Neuronal stem cell (in vitro differentiated cells): ENCODE results near the gene CHST9.
"Not testable (repeated sequence)": the region's sequence is repeated elsewhere in the genome, so short reads cannot be mapped to it uniquely, and the experiment has no call there.

Experiments
- DNase-seq: peaks from one replicate; pipeline ENCODE4 v3.0.0-alpha.2; 2013; ENCODE audit warnings: low spot score
- H2AFZ ChIP-seq: one replicate; pipeline ENCODE4 v1.6.1; 2013; ENCODE audit warnings: mild to moderate bottlenecking, low read length, inconsistent platforms
- H2AK5ac ChIP-seq: 2 replicates; pipeline ENCODE4 v1.6.1; 2013; ENCODE audit warnings: low read depth, mild to moderate bottlenecking, inconsistent platforms, low read length, moderate library complexity, mixed read lengths
- H2BK120ac ChIP-seq: 2 replicates; pipeline ENCODE4 v1.6.1; 2013; ENCODE audit warnings: low read depth, mild to moderate bottlenecking, inconsistent platforms, low read length, moderate library complexity, mixed read lengths
- H2BK12ac ChIP-seq: one replicate; pipeline ENCODE4 v1.6.1; 2013; ENCODE audit warnings: low read length, inconsistent platforms
- H2BK15ac ChIP-seq: 2 replicates; pipeline ENCODE4 v1.6.1; 2013; ENCODE audit warnings: mild to moderate bottlenecking, low read length, inconsistent platforms, mixed read lengths
- H2BK5ac ChIP-seq: one replicate; pipeline ENCODE4 v1.6.1; 2013; ENCODE audit warnings: inconsistent platforms, mild to moderate bottlenecking, low read length, moderate library complexity
- H3K14ac ChIP-seq: one replicate; pipeline ENCODE4 v1.6.1; 2013; ENCODE audit warnings: low read length, inconsistent platforms
- H3K18ac ChIP-seq: 2 replicates; pipeline ENCODE4 v1.6.1; 2013; ENCODE audit warnings: low read length, inconsistent platforms
- H3K23ac ChIP-seq: 2 replicates; pipeline ENCODE4 v1.6.1; 2013; ENCODE audit warnings: low read depth, mild to moderate bottlenecking, mixed read lengths, low read length, inconsistent platforms; ENCODE audit not compliant: poor library complexity
- H3K27ac ChIP-seq: replicated peaks from 3 replicates; pipeline ENCODE4 v1.5.1; 2013; ENCODE audit warnings: low read length, inconsistent platforms
- H3K27me3 ChIP-seq, 3 experiments: 2 replicates each; pipeline ENCODE4 v1.6.1; 2013; ENCODE audit warnings: low read length in 3 of 3, mild to moderate bottlenecking in 2 of 3, inconsistent platforms in 1 of 3, low read depth in 1 of 3, mixed read lengths in 1 of 3, moderate library complexity in 1 of 3; ENCODE audit not compliant: control insufficient read depth in 3 of 3, insufficient read depth in 3 of 3
- H3K36me3 ChIP-seq, 2 donors: replicated peaks in 1 of 2; 2 replicates each; pipeline ENCODE4 v1.6.1; 2013; ENCODE audit warnings: low read length in 2 of 2; ENCODE audit not compliant: control insufficient read depth in 2 of 2, insufficient read depth in 2 of 2
- H3K4ac ChIP-seq: 2 replicates; pipeline ENCODE4 v1.6.1; 2013; ENCODE audit warnings: inconsistent platforms, mild to moderate bottlenecking, low read length, moderate library complexity
- H3K4me1 ChIP-seq, 2 donors: 1 replicate in 1 of 2; 2 replicates in 1 of 2; pipeline ENCODE4 v1.6.1; 2013; ENCODE audit warnings: low read length in 2 of 2, low read depth in 1 of 2; ENCODE audit not compliant: control insufficient read depth in 2 of 2, insufficient read depth in 1 of 2
- H3K4me2 ChIP-seq: one replicate; pipeline ENCODE4 v1.6.1; 2013; ENCODE audit warnings: mild to moderate bottlenecking, low read length, inconsistent platforms; ENCODE audit not compliant: insufficient read depth, poor library complexity, severe bottlenecking
- H3K4me3 ChIP-seq, 2 donors: 2 replicates each; pipeline ENCODE4 v1.5.1; 2013; ENCODE audit warnings: low read length in 2 of 2, mild to moderate bottlenecking in 2 of 2, inconsistent platforms in 1 of 2, moderate library complexity in 1 of 2
- H3K79me1 ChIP-seq: one replicate; pipeline ENCODE4 v1.6.1; 2013; ENCODE audit warnings: low read depth, mild to moderate bottlenecking, inconsistent platforms, low read length, moderate library complexity
- H3K9ac ChIP-seq: one replicate; pipeline ENCODE4 v1.6.1; 2013; ENCODE audit warnings: mild to moderate bottlenecking, low read depth, low read length, inconsistent platforms; ENCODE audit not compliant: poor library complexity
- H3K9me3 ChIP-seq, 2 donors: replicated peaks in 1 of 2; 2 replicates each; pipeline versions ENCODE3 to v1.6.1; 2013; ENCODE audit warnings: low read length in 2 of 2, mild to moderate bottlenecking in 2 of 2, inconsistent platforms in 1 of 2, low read depth in 1 of 2, mixed read lengths in 1 of 2, moderate library complexity in 1 of 2; ENCODE audit not compliant: control insufficient read depth in 2 of 2, insufficient read depth in 1 of 2
- H4K8ac ChIP-seq: one replicate; pipeline ENCODE4 v1.6.1; 2013; ENCODE audit warnings: low read depth, mild to moderate bottlenecking, inconsistent platforms, low read length, moderate library complexity
- H4K91ac ChIP-seq: one replicate; pipeline ENCODE4 v1.6.1; 2013; ENCODE audit warnings: low read length, low read depth, mild to moderate bottlenecking, inconsistent platforms; ENCODE audit not compliant: poor library complexity
- WGBS, 2 donors: extraction: QIAGEN DNeasy Blood & Tissue Kit; methylation state at CpG; one replicate each; pipeline ENCODE4 v1.1.7; 2013; ENCODE audit warnings: missing lambda C conversion rate in 2 of 2, mixed read lengths in 1 of 2; ENCODE audit not compliant: insufficient read length in 2 of 2, insufficient replicate concordance in 1 of 2; ENCODE audit errors: extremely low coverage in 2 of 2; 5-methylcytosine and 5-hydroxymethylcytosine counted together

The CHST9 gene

DNA sequence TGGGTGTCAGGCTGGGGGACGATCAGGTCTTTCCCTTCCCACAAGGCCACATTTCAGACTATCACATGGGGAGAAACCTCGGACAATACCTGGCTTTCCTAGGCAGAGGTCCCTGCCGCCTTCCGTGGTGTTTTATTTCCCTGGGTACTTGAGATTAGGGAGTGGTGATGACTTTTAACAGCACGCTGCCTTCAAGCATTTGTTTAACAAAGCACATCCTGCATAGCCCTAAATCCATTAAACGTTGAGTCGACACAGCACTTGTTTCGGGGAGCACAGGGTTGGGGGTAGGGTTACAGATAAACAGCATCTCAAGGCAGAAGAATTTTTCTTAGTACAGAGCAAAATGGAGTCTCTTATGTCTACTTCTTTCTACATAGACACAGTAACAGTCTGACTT is 257.3 kb downstream of the CHST9 start:
- H4K8ac ChIP-seq, H3K4me1 ChIP-seq, H2BK12ac ChIP-seq, H2BK5ac ChIP-seq, H3K4ac ChIP-seq, H2BK15ac ChIP-seq, H3K36me3 ChIP-seq, H3K9me3 ChIP-seq, H2AK5ac ChIP-seq, H3K23ac ChIP-seq, H2BK120ac ChIP-seq, H3K9ac ChIP-seq, H2AFZ ChIP-seq, H3K4me2 ChIP-seq, H3K27ac ChIP-seq, H3K18ac ChIP-seq, H3K14ac ChIP-seq, H4K91ac ChIP-seq, H3K27me3 ChIP-seq, H3K4me3 ChIP-seq, H3K79me1 ChIP-seq, DNase-seq: not testable (repeated sequence)
- no CpG with 5 or more reads among the region's 8 CpGs for WGBS, 2 donors

DNA sequence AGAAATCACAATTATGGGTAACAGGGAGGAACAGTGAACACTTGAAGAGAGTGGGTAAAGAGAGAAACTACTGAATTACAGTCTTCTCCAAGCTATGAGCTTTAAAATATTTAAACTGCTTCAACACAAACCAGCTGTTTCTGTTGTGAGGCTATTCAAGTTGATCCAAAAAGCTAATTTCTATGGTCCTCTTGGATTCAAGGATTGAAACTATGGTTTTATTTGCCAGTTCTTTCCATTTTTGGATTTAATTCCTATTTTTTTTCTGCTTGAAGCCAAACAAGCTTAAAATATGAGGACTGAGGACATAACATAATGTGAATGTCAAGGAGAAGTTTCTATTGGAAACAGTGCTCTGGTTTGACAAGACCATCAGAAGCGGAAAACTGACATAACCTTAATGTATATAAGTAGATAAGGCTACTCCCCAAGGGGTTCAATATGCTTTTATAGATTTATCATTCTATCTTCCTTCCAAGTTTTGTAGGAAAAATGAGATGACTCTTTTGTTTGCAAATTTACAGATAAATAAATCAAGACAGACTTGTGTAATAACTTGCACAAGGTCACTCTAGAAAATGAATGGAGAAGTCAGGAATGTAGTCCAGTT is 258.9 kb downstream of the CHST9 start:
- H2AFZ ChIP-seq = no peak overlapping the region
- H2AK5ac ChIP-seq = no peak overlapping the region
- no CpG with 5 or more reads among the region's 1 CpG for WGBS, 2 donors
- H3K27ac ChIP-seq = no peak overlapping the region
- H3K4me3 ChIP-seq = no peak overlapping the region
- H3K27me3 ChIP-seq = no peaks in the 10 kb centered on the region
- no peak overlapping the region for H3K9ac ChIP-seq
- no peaks in the 10 kb centered on the region for H3K4me1 ChIP-seq
- no peak overlapping the region for H2BK120ac ChIP-seq
- no peak overlapping the region for H3K4ac ChIP-seq
- no peaks in the 10 kb centered on the region for H3K36me3 ChIP-seq
- no peak overlapping the region for H3K23ac ChIP-seq
- H3K4me2 ChIP-seq = no peak overlapping the region
- H3K18ac ChIP-seq = no peak overlapping the region
- H2BK12ac ChIP-seq = no peak overlapping the region
- no peak overlapping the region for H3K14ac ChIP-seq
- no peaks in the 10 kb centered on the region for H3K79me1 ChIP-seq
- no peak for DNase-seq
- no peak overlapping the region for H4K8ac ChIP-seq
- H2BK15ac ChIP-seq = no peak overlapping the region
- H2BK5ac ChIP-seq = no peak overlapping the region
- H4K91ac ChIP-seq = no peak overlapping the region
- H3K9me3 ChIP-seq = peaks cover 2 to 3% of the 10 kb centered on the region in 2 donors

DNA sequence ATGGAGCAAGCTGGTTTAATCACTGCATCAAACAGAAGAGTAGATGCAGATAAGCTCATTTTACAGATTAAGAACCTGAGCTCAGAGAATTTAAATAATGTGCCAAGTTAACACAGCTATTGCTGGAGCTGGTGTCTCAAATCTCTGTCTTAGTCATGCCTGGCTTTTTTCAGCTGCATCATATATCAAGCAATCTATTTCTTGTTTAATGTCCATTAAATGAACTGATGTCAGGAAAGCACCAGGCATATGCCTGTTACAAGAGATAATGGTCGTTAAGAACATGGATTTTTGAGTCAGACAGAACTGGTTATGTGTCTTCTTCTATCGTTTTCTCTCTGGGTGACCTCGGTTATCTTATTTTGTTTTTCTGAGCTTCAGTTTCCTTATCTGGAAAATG is 259.8 kb downstream of the CHST9 start:
- H2BK120ac ChIP-seq = no peak overlapping the region
- H3K4me2 ChIP-seq = no peak overlapping the region
- H4K91ac ChIP-seq = no peak overlapping the region
- H3K9ac ChIP-seq = no peak overlapping the region
- no peak overlapping the region for H3K27ac ChIP-seq
- H3K14ac ChIP-seq = no peak overlapping the region
- no peaks in the 10 kb centered on the region for H3K4me1 ChIP-seq
- WGBS, 2 donors = no CpG with 5 or more reads among the region's 3 CpGs
- no peak overlapping the region for H3K4me3 ChIP-seq
- H3K18ac ChIP-seq = no peak overlapping the region
- no peak overlapping the region for H3K4ac ChIP-seq
- no peak overlapping the region for H2AK5ac ChIP-seq
- H2BK12ac ChIP-seq = no peak overlapping the region
- no peaks in the 10 kb centered on the region for H3K36me3 ChIP-seq
- H3K27me3 ChIP-seq = no peaks in the 10 kb centered on the region
- H3K79me1 ChIP-seq = no peaks in the 10 kb centered on the region
- H2BK5ac ChIP-seq = no peak overlapping the region
- H2AFZ ChIP-seq = no peak overlapping the region
- DNase-seq = no peak
- H4K8ac ChIP-seq = no peak overlapping the region
- no peak overlapping the region for H2BK15ac ChIP-seq
- no peak overlapping the region for H3K23ac ChIP-seq
- H3K9me3 ChIP-seq = peaks cover 2 to 3% of the 10 kb centered on the region in 2 donors

DNA sequence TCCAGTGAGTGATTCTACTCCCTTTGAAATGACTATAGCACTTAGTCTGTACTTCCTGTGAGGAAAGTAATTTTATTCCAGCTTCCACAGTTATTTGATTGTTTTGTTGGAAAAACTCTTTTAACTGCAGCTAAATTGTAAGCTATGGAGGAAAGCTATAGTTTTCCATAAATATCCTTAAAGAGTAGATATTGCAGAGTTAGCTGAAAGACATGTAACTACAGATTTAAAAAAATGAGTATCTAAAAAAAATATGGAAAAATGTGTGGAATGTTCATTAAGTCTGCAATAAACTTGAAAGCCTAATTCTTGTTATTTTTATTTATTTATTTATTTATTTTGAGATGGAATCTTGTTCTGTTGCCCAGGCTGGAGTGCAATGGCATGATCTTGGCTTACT is 262.8 kb downstream of the CHST9 start:
- DNase-seq = no peak
- H2AK5ac ChIP-seq = no peak overlapping the region
- H2BK120ac ChIP-seq = no peak overlapping the region
- no peak overlapping the region for H3K9ac ChIP-seq
- no peaks in the 10 kb centered on the region for H3K79me1 ChIP-seq
- H3K27ac ChIP-seq = no peak overlapping the region
- H2BK12ac ChIP-seq = no peak overlapping the region
- H3K18ac ChIP-seq = no peak overlapping the region
- no peak overlapping the region for H3K4me2 ChIP-seq
- H3K4me3 ChIP-seq = no peak overlapping the region
- H3K36me3 ChIP-seq = no peaks in the 10 kb centered on the region
- no peak overlapping the region for H3K14ac ChIP-seq
- no peaks in the 10 kb centered on the region for H3K4me1 ChIP-seq
- peaks cover 2 to 3% of the 10 kb centered on the region in 2 donors for H3K9me3 ChIP-seq
- H2BK15ac ChIP-seq = no peak overlapping the region
- no peak overlapping the region for H3K4ac ChIP-seq
- no peak overlapping the region for H4K8ac ChIP-seq
- H2AFZ ChIP-seq = no peak overlapping the region
- no peak overlapping the region for H4K91ac ChIP-seq
- no peaks in the 10 kb centered on the region for H3K27me3 ChIP-seq
- H3K23ac ChIP-seq = no peak overlapping the region
- no peak overlapping the region for H2BK5ac ChIP-seq
